T-helper 17 cell (primary cell): Measurements from ENCODE around the gene KDM5A. TPM values are rescaled to one million over a fixed set of nuclear protein-coding genes. Genes with fewer than 3 reads are reported as not detected.

Source experiments
- ATAC-seq: fragments of 150-1000 bp; cut with Tn5 transposase; 2 replicates; pipeline ENCODE4 v1.10.0; 2021; ENCODE audit warnings: mild to moderate bottlenecking, moderate library complexity
- DNase-seq, 3 donors: peaks; one replicate each; pipeline versions ENCODE4 v3.0.0 to v3.0.0-alpha.2; 2020 to 2021
- H3K9me3 ChIP-seq: one replicate; pipeline ENCODE4 v1.7.0; 2013; ENCODE audit warnings: low read length, mild to moderate bottlenecking; ENCODE audit not compliant: control insufficient read depth, poor library complexity, severe bottlenecking
- H3K27ac Mint-ChIP-seq: one replicate; pipeline ENCODE4 v1.8.0; 2022; ENCODE audit warnings: mild to moderate bottlenecking, moderate library complexity, mixed read lengths
- H3K27me3 Mint-ChIP-seq: one replicate; pipeline ENCODE4 v1.8.0; 2022; ENCODE audit warnings: mixed read lengths
- H3K36me3 Mint-ChIP-seq: one replicate; pipeline ENCODE4 v1.8.0; 2022; ENCODE audit warnings: low read depth, mixed read lengths
- H3K4me1 Mint-ChIP-seq: one replicate; pipeline ENCODE4 v1.8.0; 2022; ENCODE audit warnings: mild to moderate bottlenecking, mixed read lengths
- H3K4me3 Mint-ChIP-seq: one replicate; pipeline ENCODE4 v1.8.0; 2022; ENCODE audit warnings: mild to moderate bottlenecking, moderate library complexity, mixed read lengths
- total RNA-seq, 4 donors: library from RNA in 2 of 4; stranded (reverse) in 2 of 4; gene quantifications; one replicate each; pipeline ENCODE4 v1.2.3 and lab custom pipeline; 2022 to 2026

The KDM5A gene
- total RNA-seq, 2 donors from 2014 or later, result 115 to 139 TPM

- no peaks in the 10 kb centered on the region for H3K4me1 Mint-ChIP-seq
- no peak for ATAC-seq
- no peaks in the 10 kb centered on the region for H3K36me3 Mint-ChIP-seq
These were observed 126.3 kb downstream of the KDM5A start, which contains the start of gene SLC6A13 for GRCh38 chr12:262817-263216. Gene SLC6A13 (minus strand): TSS chr12:262836. CDS start chr12:260052, 2,784 bp downstream.

DNA sequence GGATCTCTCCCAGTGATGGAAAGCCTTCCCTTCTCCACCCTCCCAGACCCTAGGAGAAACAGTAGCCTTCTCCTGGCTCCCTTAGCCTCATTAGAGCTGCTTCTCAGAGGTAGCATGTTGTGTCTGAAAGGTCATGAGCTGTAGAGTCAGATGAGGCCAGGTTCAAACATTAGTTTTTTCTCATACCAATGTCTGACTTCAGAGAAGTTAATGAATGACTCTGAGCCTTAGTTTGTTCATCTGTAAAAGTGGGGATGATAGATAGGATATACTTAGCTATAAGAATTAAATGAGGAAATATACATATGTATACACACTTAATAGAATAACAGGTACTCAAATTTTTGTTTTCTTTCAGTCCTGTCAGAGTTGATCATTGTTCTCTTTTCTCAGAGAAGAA lies 127.0 kb downstream of the KDM5A start:
- no peaks in the 10 kb centered on the region for H3K36me3 Mint-ChIP-seq
- H3K4me3 Mint-ChIP-seq, result no peak overlapping the region
- no peak overlapping the region for H3K27ac Mint-ChIP-seq
- H3K27me3 Mint-ChIP-seq, result peaks cover 44% of the 10 kb centered on the region
- DNase-seq (no peak), ATAC-seq (no peak)
- H3K9me3 ChIP-seq, result no peaks in the 10 kb centered on the region
- no peaks in the 10 kb centered on the region for H3K4me1 Mint-ChIP-seq

More at GRCh38 chr12:262817-263216, 126.3 kb downstream of the KDM5A start, which contains the start of gene SLC6A13:
- Mint-ChIP-seq H3K4me3 (no peak within 1 kb of the TSS), H3K27me3 (peaks cover 37% of the 10 kb centered on the region), H3K27ac (no peak within 1 kb of the TSS)
- H3K9me3 ChIP-seq, result no peaks in the 10 kb centered on the region
- DNase-seq, result no peak

GRCh38 chr12:257521-258321 lies 131.4 kb downstream of the KDM5A start:
- Mint-ChIP-seq H3K27me3 (peaks cover 76% of the 10 kb centered on the region), H3K4me3 (no peak overlapping the region), H3K4me1 (peaks cover 3% of the 10 kb centered on the region), H3K27ac (no peak overlapping the region), H3K36me3 (peaks cover 6% of the 10 kb centered on the region)
- no peaks in the 10 kb centered on the region for H3K9me3 ChIP-seq
- no peak for ATAC-seq
- DNase-seq, result no peak

- Mint-ChIP-seq H3K27ac (no peak overlapping the region), H3K36me3 (peaks cover 6% of the 10 kb centered on the region), H3K4me1 (peaks cover 3% of the 10 kb centered on the region), H3K27me3 (peaks cover 70% of the 10 kb centered on the region), H3K4me3 (no peak overlapping the region)
- no peak for ATAC-seq
- no peak for DNase-seq
- no peaks in the 10 kb centered on the region for H3K9me3 ChIP-seq
These were observed 132.2 kb downstream of the KDM5A start for GRCh38 chr12:256958-257357.

DNA sequence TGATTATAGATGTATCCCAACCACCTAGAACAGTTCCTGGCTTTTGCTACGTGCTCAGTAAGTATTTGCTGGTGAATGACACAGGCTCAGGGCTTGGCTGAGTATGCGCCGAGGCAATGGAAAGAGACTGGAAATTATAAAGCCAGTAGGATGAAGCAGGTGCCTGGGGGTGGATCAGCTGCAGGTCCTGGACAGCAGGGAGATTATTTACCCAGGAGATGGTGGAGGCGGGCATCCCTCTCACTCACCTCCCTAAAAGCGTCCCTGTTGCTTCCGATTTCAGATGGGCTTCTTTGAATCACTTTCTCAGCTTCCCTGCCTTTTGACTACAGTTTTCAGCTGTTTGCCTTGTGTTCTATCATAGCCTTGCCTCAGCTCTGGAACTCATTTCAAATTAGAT lies 132.9 kb downstream of the KDM5A start:
- H3K4me1 Mint-ChIP-seq, result peaks cover 3% of the 10 kb centered on the region
- DNase-seq (no peak), ATAC-seq (no peak)
- H3K4me3 Mint-ChIP-seq, result no peak overlapping the region
- peaks cover 69% of the 10 kb centered on the region for H3K27me3 Mint-ChIP-seq
- H3K27ac Mint-ChIP-seq, result no peak overlapping the region
- no peaks in the 10 kb centered on the region for H3K9me3 ChIP-seq
- H3K36me3 Mint-ChIP-seq, result peaks cover 6% of the 10 kb centered on the region

DNA sequence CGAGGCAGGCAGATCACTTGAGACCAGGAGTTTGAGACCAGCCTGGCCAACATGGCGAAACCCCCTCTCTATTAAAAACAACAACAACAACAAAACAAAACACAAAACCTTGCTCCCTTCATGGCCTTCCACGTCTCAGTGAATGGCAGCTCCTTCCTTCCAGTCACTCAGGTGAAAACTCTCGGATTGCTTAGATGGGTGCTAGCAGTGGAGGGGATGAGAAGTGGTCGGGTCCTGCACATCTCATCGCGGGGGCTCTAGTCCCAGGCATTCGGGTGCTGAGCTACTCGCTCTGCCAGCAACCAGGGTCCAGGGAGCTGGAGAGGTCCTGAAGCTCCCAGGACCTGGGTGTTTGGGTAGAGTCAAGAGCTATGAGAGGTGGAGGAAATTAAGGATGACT lies 134.2 kb downstream of the KDM5A start:
- Mint-ChIP-seq H3K4me3 (no peak overlapping the region), H3K4me1 (peaks cover 3% of the 10 kb centered on the region), H3K27me3 (peaks cover 60% of the 10 kb centered on the region), H3K27ac (no peak overlapping the region), H3K36me3 (peaks cover 6% of the 10 kb centered on the region)
- no peak for DNase-seq
- H3K9me3 ChIP-seq, result no peaks in the 10 kb centered on the region
- no peak for ATAC-seq

- ATAC-seq (no peak), DNase-seq (no peak)
- no peaks in the 10 kb centered on the region for H3K9me3 ChIP-seq
- Mint-ChIP-seq H3K27ac (no peak overlapping the region), H3K4me1 (peaks cover 3% of the 10 kb centered on the region), H3K36me3 (peaks cover 6% of the 10 kb centered on the region), H3K27me3 (peaks cover 59% of the 10 kb centered on the region), H3K4me3 (no peak overlapping the region)
These were observed 135.1 kb downstream of the KDM5A start for GRCh38 chr12:254039-254438.

DNA sequence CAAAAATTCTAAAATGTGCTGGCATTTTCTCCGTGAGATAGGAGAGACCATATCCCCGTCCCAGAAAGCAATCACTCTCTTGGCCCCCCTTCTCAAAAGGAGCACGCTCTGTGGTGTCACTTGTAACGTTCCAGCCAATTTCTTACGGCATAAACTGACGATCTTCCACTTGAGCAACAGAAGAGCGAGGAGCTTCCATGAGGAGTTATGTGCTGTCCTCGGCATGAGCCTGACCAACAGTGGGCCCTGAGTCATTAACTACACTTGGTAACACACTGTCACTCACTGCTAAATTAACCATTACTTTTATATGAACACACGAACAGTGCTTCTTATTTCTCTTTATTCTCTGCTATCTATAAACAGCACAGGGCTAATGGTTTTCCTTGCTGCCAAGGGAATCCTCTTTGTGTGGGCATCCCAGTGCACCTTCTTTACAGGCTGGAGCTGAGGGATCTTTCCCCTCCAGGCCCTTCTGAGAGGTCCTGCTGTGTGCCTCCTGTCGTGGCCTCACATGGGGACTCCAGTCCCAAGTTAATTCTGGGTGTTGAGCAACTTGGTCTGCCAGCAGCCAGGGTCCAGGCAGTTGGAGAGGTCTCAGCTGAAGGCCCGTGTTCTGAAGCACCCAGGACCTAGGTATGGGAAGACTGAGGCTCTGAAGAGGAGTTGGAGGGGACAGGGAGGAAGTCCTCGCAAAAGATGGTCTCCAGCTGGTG lies 135.8 kb downstream of the KDM5A start:
- H3K9me3 ChIP-seq, result no peaks in the 10 kb centered on the region
- no peak overlapping the region for H3K4me3 Mint-ChIP-seq
- ATAC-seq (no peak), DNase-seq (no peak)
- peaks cover 57% of the 10 kb centered on the region for H3K27me3 Mint-ChIP-seq
- peaks cover 6% of the 10 kb centered on the region for H3K36me3 Mint-ChIP-seq
- H3K27ac Mint-ChIP-seq, result no peak overlapping the region
- H3K4me1 Mint-ChIP-seq, result peaks cover 3% of the 10 kb centered on the region

DNA sequence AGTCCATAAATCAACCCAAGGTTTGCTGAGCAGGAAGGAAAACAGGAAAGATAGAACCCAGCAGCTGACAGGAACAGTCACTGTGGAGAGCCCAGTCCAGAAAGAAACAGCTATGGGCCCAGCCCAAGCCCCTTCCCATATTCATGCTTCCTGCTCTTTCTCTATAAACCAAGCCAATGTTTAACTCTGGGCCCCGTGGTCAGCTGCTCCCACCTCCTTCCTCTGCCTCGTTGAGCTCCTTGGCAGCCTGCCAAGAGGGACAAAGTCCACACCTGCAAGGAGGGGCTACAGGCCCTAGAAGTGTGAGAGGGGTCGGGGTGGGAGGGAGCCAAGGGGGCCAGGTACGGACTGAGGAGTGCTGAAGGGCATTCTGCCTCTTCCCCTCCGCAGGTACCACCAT lies 136.5 kb downstream of the KDM5A start:
- DNase-seq (no peak), ATAC-seq (no peak)
- Mint-ChIP-seq H3K4me1 (peaks cover 3% of the 10 kb centered on the region), H3K27ac (no peak overlapping the region), H3K36me3 (peaks cover 6% of the 10 kb centered on the region), H3K4me3 (no peak overlapping the region), H3K27me3 (peaks cover 51% of the 10 kb centered on the region)
- no peaks in the 10 kb centered on the region for H3K9me3 ChIP-seq

- no peaks in the 10 kb centered on the region for H3K36me3 Mint-ChIP-seq
- H3K27me3 Mint-ChIP-seq, result peaks cover 17% of the 10 kb centered on the region
- peaks cover 2% of the 10 kb centered on the region for H3K9me3 ChIP-seq
- peaks cover 3% of the 10 kb centered on the region for H3K4me1 Mint-ChIP-seq
- ATAC-seq (no peak), DNase-seq (no peak)
- H3K4me3 Mint-ChIP-seq, result no peak overlapping the region
- H3K27ac Mint-ChIP-seq, result no peak overlapping the region
These were observed 141.8 kb downstream of the KDM5A start for GRCh38 chr12:247271-247670.

DNA sequence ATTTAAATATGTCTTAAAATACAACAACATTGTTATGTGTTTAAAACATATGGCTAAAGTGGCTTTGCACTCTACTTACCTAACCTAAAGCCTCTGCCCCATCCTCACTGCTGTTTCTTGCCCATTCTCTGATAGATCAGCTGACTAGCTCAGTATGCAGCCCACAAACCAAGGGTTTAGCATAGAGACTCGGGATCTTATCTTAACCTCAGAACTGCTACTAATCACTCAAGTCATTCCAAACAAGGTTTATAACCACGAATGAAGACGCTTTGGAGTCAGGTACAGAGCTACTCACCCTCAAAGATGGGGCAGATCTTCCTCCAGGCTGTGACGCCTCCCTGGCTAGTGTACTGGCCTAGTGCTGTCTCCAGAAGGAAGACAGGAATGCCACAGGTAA lies 145.7 kb downstream of the KDM5A start:
- no peak overlapping the region for H3K4me3 Mint-ChIP-seq
- no peak overlapping the region for H3K27ac Mint-ChIP-seq
- no peak for DNase-seq
- peaks cover 32% of the 10 kb centered on the region for H3K27me3 Mint-ChIP-seq
- H3K4me1 Mint-ChIP-seq, result peaks cover 3% of the 10 kb centered on the region
- H3K9me3 ChIP-seq, result peaks cover 2% of the 10 kb centered on the region
- ATAC-seq, result no peak
- H3K36me3 Mint-ChIP-seq, result peaks cover 2% of the 10 kb centered on the region

DNA sequence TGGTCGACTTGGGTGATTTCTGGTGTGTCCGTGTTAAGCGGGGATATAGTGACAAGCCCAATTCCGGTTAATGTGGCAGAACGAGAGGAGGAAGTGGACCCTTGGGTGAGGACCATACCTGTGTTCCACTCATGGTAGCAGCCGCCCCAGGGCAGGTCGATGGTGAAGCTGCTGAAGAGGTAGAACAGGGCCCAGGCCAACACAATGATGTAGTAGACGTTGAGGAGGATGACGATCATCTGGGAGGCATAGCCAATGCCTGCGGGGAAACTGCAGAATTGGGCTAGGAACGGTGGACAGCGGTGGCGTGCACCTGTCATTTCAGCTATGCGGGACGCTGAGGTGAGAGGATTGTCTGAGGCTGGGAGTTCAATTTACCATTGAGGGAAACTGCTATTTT lies 146.6 kb downstream of the KDM5A start:
- no peak overlapping the region for H3K4me3 Mint-ChIP-seq
- no peak overlapping the region for H3K27ac Mint-ChIP-seq
- peaks cover 2% of the 10 kb centered on the region for H3K36me3 Mint-ChIP-seq
- peaks cover 2% of the 10 kb centered on the region for H3K9me3 ChIP-seq
- H3K4me1 Mint-ChIP-seq, result peaks cover 3% of the 10 kb centered on the region
- H3K27me3 Mint-ChIP-seq, result peaks cover 32% of the 10 kb centered on the region
- DNase-seq (no peak), ATAC-seq (no peak)

- no peak for ATAC-seq
- H3K4me3 Mint-ChIP-seq, result no peak overlapping the region
- DNase-seq, result no peak
- no peak overlapping the region for H3K27ac Mint-ChIP-seq
- H3K36me3 Mint-ChIP-seq, result peaks cover 2% of the 10 kb centered on the region
- peaks cover 3% of the 10 kb centered on the region for H3K4me1 Mint-ChIP-seq
- peaks cover 32% of the 10 kb centered on the region for H3K27me3 Mint-ChIP-seq
- H3K9me3 ChIP-seq, result no peaks in the 10 kb centered on the region
These were observed 147.9 kb downstream of the KDM5A start for GRCh38 chr12:241266-241665.
